Natural killer cell treated with Interleukin-12 subunit alpha and Interleukin-12 subunit beta and Interleukin-15 and Interleukin-18, amount 100 ng/mL, for 72 hours (primary cell): ENCODE data around the gene ARHGDIB. TPM values are rescaled to one million over a fixed set of nuclear protein-coding genes. Genes with fewer than 3 reads are reported as not detected.
A peak's percentile ranks its signal among the peaks of the same experiment; 100 is the strongest.

Source experiments
- ATAC-seq, 2 donors: fragments of 150-1000 bp; cut with Tn5 transposase in 1 of 2; sonication (Bioruptor Pico), chemical (Tn5 transposase) in 1 of 2; 2 replicates each; pipeline ENCODE4 v1.10.0; 2021
- DNase-seq: peaks from one replicate; pipeline ENCODE4 v3.0.0; 2022; ENCODE audit warnings: low spot score
- H3K27ac Mint-ChIP-seq, 2 donors: 1 replicate in 1 of 2; 2 replicates in 1 of 2; pipeline ENCODE4 v1.8.0; 2022; ENCODE audit warnings: mixed read lengths in 2 of 2, mild to moderate bottlenecking in 1 of 2, moderate library complexity in 1 of 2
- H3K27me3 Mint-ChIP-seq, 2 donors: 1 replicate in 1 of 2; 2 replicates in 1 of 2; pipeline ENCODE4 v1.8.0; 2022; ENCODE audit warnings: mixed read lengths in 2 of 2
- H3K36me3 Mint-ChIP-seq: one replicate; pipeline ENCODE4 v1.8.0; 2022; ENCODE audit warnings: mixed read lengths
- H3K4me1 Mint-ChIP-seq, 2 donors: 1 replicate in 1 of 2; 2 replicates in 1 of 2; pipeline ENCODE4 v1.8.0; 2022; ENCODE audit warnings: low read depth in 2 of 2, mixed read lengths in 2 of 2, mild to moderate bottlenecking in 1 of 2
- H3K4me3 Mint-ChIP-seq: one replicate; pipeline ENCODE4 v1.8.0; 2022; ENCODE audit warnings: mixed read lengths
- H3K9me3 Mint-ChIP-seq: 2 replicates; pipeline ENCODE4 v1.8.0; 2022; ENCODE audit warnings: mixed read lengths
- total RNA-seq, 2 donors: library from RNA; stranded (reverse); gene quantifications; one replicate each; pipeline ENCODE4 v1.2.3, GENCODE V29; 2022

The ARHGDIB gene
- total RNA-seq, 2 donors from 2014 or later = 412 to 543 TPM

GRCh38 chr12:14975457-14975856, 14.1 kb upstream of the ARHGDIB start:
- H3K4me1 Mint-ChIP-seq = peaks cover 5 to 15% of the 10 kb centered on the region in 2 donors
- H3K36me3 Mint-ChIP-seq = no peaks in the 10 kb centered on the region
- no peak overlapping the region for H3K27ac Mint-ChIP-seq
- no peak for ATAC-seq
- H3K4me3 Mint-ChIP-seq = no peak overlapping the region
- H3K9me3 Mint-ChIP-seq = no peaks in the 10 kb centered on the region
- peaks cover 2 to 15% of the 10 kb centered on the region in 2 donors for H3K27me3 Mint-ChIP-seq
- DNase-seq = no peak

GRCh38 chr12:14974633-14975032, 13.2 kb upstream of the ARHGDIB start:
- H3K4me1 Mint-ChIP-seq = peaks cover 0 to 9% of the 10 kb centered on the region in 2 donors
- no peaks in the 10 kb centered on the region for H3K9me3 Mint-ChIP-seq
- no peaks in the 10 kb centered on the region for H3K36me3 Mint-ChIP-seq
- H3K27ac Mint-ChIP-seq = no peak overlapping the region
- H3K27me3 Mint-ChIP-seq = peaks cover 2 to 15% of the 10 kb centered on the region in 2 donors
- H3K4me3 Mint-ChIP-seq = no peak overlapping the region
- ATAC-seq = no peak
- no peak for DNase-seq

- Mint-ChIP-seq H3K4me1 (peaks cover 0 to 4% of the 10 kb centered on the region in 2 donors), H3K9me3 (no peaks in the 10 kb centered on the region), H3K27me3 (peaks cover 2 to 15% of the 10 kb centered on the region in 2 donors), H3K27ac (no peak within 1 kb of the TSS), H3K36me3 (no peaks in the 10 kb centered on the region), H3K4me3 (no peak within 1 kb of the TSS)
- ATAC-seq (no peak), DNase-seq (no peak)
Observed at GRCh38 chr12:14972816-14973215, 11.4 kb upstream of the ARHGDIB start, which contains the start of gene PDE6H. Gene PDE6H, plus strand, starts transcription at chr12:14973042. Its CDS starts 4,971 bp downstream, at chr12:14978013.

GRCh38 chr12:14970473-14970872, 9.1 kb upstream of the ARHGDIB start:
- Mint-ChIP-seq H3K4me3 (no peak overlapping the region), H3K9me3 (no peaks in the 10 kb centered on the region), H3K4me1 (peaks cover 0 to 4% of the 10 kb centered on the region in 2 donors), H3K27me3 (peaks cover 2 to 15% of the 10 kb centered on the region in 2 donors), H3K27ac (no peak overlapping the region), H3K36me3 (no peaks in the 10 kb centered on the region)
- ATAC-seq (no peak), DNase-seq (no peak)

GRCh38 chr12:14968478-14968877, 7.1 kb upstream of the ARHGDIB start:
- Mint-ChIP-seq H3K36me3 (no peaks in the 10 kb centered on the region), H3K4me3 (no peak overlapping the region), H3K27ac (no peak overlapping the region), H3K9me3 (no peaks in the 10 kb centered on the region), H3K27me3 (peaks cover 2 to 8% of the 10 kb centered on the region in 2 donors), H3K4me1 (peaks cover under 1 to 8% of the 10 kb centered on the region in 2 donors)
- ATAC-seq = no peak
- DNase-seq = no peak

- Mint-ChIP-seq H3K9me3 (no peaks in the 10 kb centered on the region), H3K27me3 (no peaks in the 10 kb centered on the region), H3K4me3 (no peak overlapping the region), H3K36me3 (peaks cover 6% of the 10 kb centered on the region), H3K27ac (peak overlapping the region; percentile 97 to 99), H3K4me1 (peaks cover 13 to 37% of the 10 kb centered on the region in 2 donors)
- ATAC-seq (no peak), DNase-seq (no peak)
Observed at GRCh38 chr12:14965221-14965620, 3.8 kb upstream of the ARHGDIB start.

- no peak for DNase-seq
- no peaks in the 10 kb centered on the region for H3K9me3 Mint-ChIP-seq
- no peak overlapping the region for H3K4me3 Mint-ChIP-seq
- H3K4me1 Mint-ChIP-seq = peaks cover 19 to 45% of the 10 kb centered on the region in 2 donors
- peak overlapping the region; percentile 97 to 99 for H3K27ac Mint-ChIP-seq
- ATAC-seq = no peak
- H3K27me3 Mint-ChIP-seq = no peaks in the 10 kb centered on the region
- H3K36me3 Mint-ChIP-seq = peaks cover 9% of the 10 kb centered on the region
Observed at GRCh38 chr12:14964406-14964805, 3.0 kb upstream of the ARHGDIB start.

GRCh38 chr12:14963520-14963919, 2.1 kb upstream of the ARHGDIB start:
- Mint-ChIP-seq H3K27me3 (no peaks in the 10 kb centered on the region), H3K9me3 (no peaks in the 10 kb centered on the region), H3K27ac (peak overlapping the region; percentile 97 to 99), H3K4me3 (peak overlapping the region; percentile 68), H3K4me1 (peaks cover 28 to 53% of the 10 kb centered on the region in 2 donors), H3K36me3 (peaks cover 10% of the 10 kb centered on the region)
- DNase-seq (no peak), ATAC-seq (no peak)

- ATAC-seq (no peak), DNase-seq (no peak)
- Mint-ChIP-seq H3K9me3 (no peaks in the 10 kb centered on the region), H3K36me3 (peaks cover 10% of the 10 kb centered on the region), H3K4me1 (peaks cover 32 to 60% of the 10 kb centered on the region in 2 donors), H3K4me3 (peak overlapping the region; percentile 99), H3K27ac (peak overlapping the region; percentile 97 to 99), H3K27me3 (no peaks in the 10 kb centered on the region)
Observed at GRCh38 chr12:14962797-14963196, 1.4 kb upstream of the ARHGDIB start.

- Mint-ChIP-seq H3K4me1 (peaks cover 37 to 67% of the 10 kb centered on the region in 2 donors), H3K36me3 (peaks cover 10% of the 10 kb centered on the region), H3K4me3 (peak overlapping the region; percentile 99), H3K27ac (peak overlapping the region; percentile 97 to 99), H3K9me3 (no peaks in the 10 kb centered on the region), H3K27me3 (no peaks in the 10 kb centered on the region)
- ATAC-seq = no peak
- no peak for DNase-seq
Observed at GRCh38 chr12:14962153-14962539, 745 bp upstream of the ARHGDIB start.

GRCh38 chr12:14960548-14961465, 594 bp downstream of the ARHGDIB start:
- H3K4me3 Mint-ChIP-seq = peak overlapping the region; percentile 99
- ATAC-seq (peak; percentile 76 to 80), DNase-seq (no peak)
- H3K9me3 Mint-ChIP-seq = no peaks in the 10 kb centered on the region
- no peaks in the 10 kb centered on the region for H3K27me3 Mint-ChIP-seq
- H3K27ac Mint-ChIP-seq = peak overlapping the region; percentile 97 to 99
- peaks cover 51 to 80% of the 10 kb centered on the region in 2 donors for H3K4me1 Mint-ChIP-seq
- H3K36me3 Mint-ChIP-seq = peaks cover 10% of the 10 kb centered on the region

- Mint-ChIP-seq H3K27me3 (no peaks in the 10 kb centered on the region), H3K27ac (peak overlapping the region; percentile 97 to 99), H3K9me3 (no peaks in the 10 kb centered on the region), H3K4me3 (peak overlapping the region; percentile 99), H3K36me3 (peaks cover 10% of the 10 kb centered on the region), H3K4me1 (peaks cover 55 to 80% of the 10 kb centered on the region in 2 donors)
- ATAC-seq (no peak), DNase-seq (no peak)
Observed at GRCh38 chr12:14959916-14960496, 1.4 kb downstream of the ARHGDIB start.

GRCh38 chr12:14959463-14959862, 1.9 kb downstream of the ARHGDIB start:
- Mint-ChIP-seq H3K36me3 (peaks cover 10% of the 10 kb centered on the region), H3K9me3 (no peaks in the 10 kb centered on the region), H3K4me1 (peaks cover 58 to 82% of the 10 kb centered on the region in 2 donors), H3K4me3 (peak overlapping the region; percentile 99), H3K27me3 (no peaks in the 10 kb centered on the region), H3K27ac (peak overlapping the region; percentile 97 to 99)
- no peak for ATAC-seq
- no peak for DNase-seq

- Mint-ChIP-seq H3K27me3 (no peaks in the 10 kb centered on the region), H3K9me3 (no peaks in the 10 kb centered on the region), H3K4me1 (peaks cover 60 to 85% of the 10 kb centered on the region in 2 donors), H3K4me3 (peak overlapping the region; percentile 99), H3K27ac (peak overlapping the region; percentile 97 to 99), H3K36me3 (peaks cover 10% of the 10 kb centered on the region)
- ATAC-seq (no peak), DNase-seq (no peak)
Observed at GRCh38 chr12:14959126-14959440, 2.3 kb downstream of the ARHGDIB start.
